ENCODE results near the gene MARK4. TPM values are rescaled to one million over a fixed set of nuclear protein-coding genes. Genes with fewer than 3 reads are reported as not detected.

The MARK4 gene
- total RNA-seq, 1 experiment from 2014 or later, result 58.5 TPM

GRCh38 chr19:45245826-45246225, 5.2 kb upstream of the MARK4 start:
- Mint-ChIP-seq H3K4me1 (peaks cover 12% of the 10 kb centered on the region), H3K4me3 (no peak overlapping the region), H3K27me3 (ENCODE audit: low read depth) (peaks cover 54% of the 10 kb centered on the region), H3K27ac (no peak overlapping the region), H3K36me3 (no peaks in the 10 kb centered on the region), H3K9me3 (no peaks in the 10 kb centered on the region)
- no peak for TF ChIP-seq ESRRA (CRISPR knock-in tag; IDR thresholded peaks at IDR 0.05; ENCODE audit: borderline replicate concordance)
- peak; percentile 44; the same call in 1 of the 2 replicates for TF ChIP-seq ZNF121 (CRISPR knock-in tag; IDR thresholded peaks at IDR 0.05)
- no peak for TF ChIP-seq ZNF317 (CRISPR knock-in tag; IDR thresholded peaks at IDR 0.05; ENCODE audit: borderline replicate concordance, low read depth)
- CTCF ChIA-PET, result interaction anchor here (0.9 to 2.1 kb wide), 5 partner anchors 24 to 158 kb away, joined by 3 to 16 read pairs (median 4); partner anchors contain the start of gene PPP1R13L
- ATAC-seq, result no peak
- POLR2A ChIA-PET, result interaction anchor here (0.9 kb wide), 1 partner anchor 28 kb away, joined by 3 read pairs; no protein-coding TSS in a partner anchor
- no peak for DNase-seq (ENCODE audit: low spot score)

GRCh38 chr19:45247136-45247535, 3.9 kb upstream of the MARK4 start:
- H3K27ac Mint-ChIP-seq, result no peak overlapping the region
- no peak overlapping the region for H3K4me3 Mint-ChIP-seq
- H3K9me3 Mint-ChIP-seq, result no peaks in the 10 kb centered on the region
- no peaks in the 10 kb centered on the region for H3K36me3 Mint-ChIP-seq
- TF ChIP-seq, protein P1, sequence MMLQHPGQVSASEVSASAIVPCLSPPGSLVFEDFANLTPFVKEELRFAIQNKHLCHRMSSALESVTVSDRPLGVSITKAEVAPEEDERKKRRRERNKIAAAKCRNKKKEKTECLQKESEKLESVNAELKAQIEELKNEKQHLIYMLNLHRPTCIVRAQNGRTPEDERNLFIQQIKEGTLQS (CRISPR knock-in tag; conservative IDR thresholded peaks at IDR 0.05), result no peak
- TF ChIP-seq CREM (CRISPR knock-in tag; IDR thresholded peaks at IDR 0.05), result no peak
- no peak for TF ChIP-seq ELF4 (CRISPR knock-in tag; IDR thresholded peaks at IDR 0.05; ENCODE audit: low read depth)
- no peak for TF ChIP-seq ESRRA (CRISPR knock-in tag; IDR thresholded peaks at IDR 0.05; ENCODE audit: borderline replicate concordance)
- TF ChIP-seq MAX (CRISPR knock-in tag; IDR thresholded peaks at IDR 0.05), result no peak
- no peak for TF ChIP-seq JAZF1 (CRISPR knock-in tag; IDR thresholded peaks at IDR 0.05)
- TF ChIP-seq E2F1 (CRISPR knock-in tag; IDR thresholded peaks at IDR 0.05), result no peak
- no peak for TF ChIP-seq ZNF671 (CRISPR knock-in tag; IDR thresholded peaks at IDR 0.05)
- TF ChIP-seq FOXP4 (CRISPR knock-in tag; IDR thresholded peaks at IDR 0.05), result no peak
- H3K27me3 Mint-ChIP-seq (ENCODE audit: low read depth), result peaks cover 48% of the 10 kb centered on the region
- peaks cover 13% of the 10 kb centered on the region for H3K4me1 Mint-ChIP-seq
- ChIA-PET POLR2A (interaction anchor here (0.7 kb wide), 1 partner anchor 63 kb away, joined by 3 read pairs; no protein-coding TSS in a partner anchor), CTCF (interaction anchor here (1.1 to 3.7 kb wide), 7 partner anchors 22 to 232 kb away, joined by 3 to 16 read pairs (median 4); no protein-coding TSS in a partner anchor)
- ATAC-seq (no peak), DNase-seq (ENCODE audit: low spot score) (no peak)

- Mint-ChIP-seq H3K27me3 (ENCODE audit: low read depth) (peaks cover 33% of the 10 kb centered on the region), H3K27ac (no peak overlapping the region), H3K4me3 (no peak overlapping the region), H3K4me1 (peaks cover 28% of the 10 kb centered on the region), H3K36me3 (no peaks in the 10 kb centered on the region), H3K9me3 (no peaks in the 10 kb centered on the region)
- ChIA-PET POLR2A (no interaction called here), CTCF (interaction anchor here (0.6 to 3.7 kb wide), 24 partner anchors 11 to 483 kb away, joined by 3 to 45 read pairs (median 4); partner anchors contain the start of genes BLOC1S3 and TRAPPC6A)
- no peak for DNase-seq (ENCODE audit: low spot score)
- no peak for ATAC-seq
- TF ChIP-seq FOXP4 (CRISPR knock-in tag; IDR thresholded peaks at IDR 0.05) (no peak), GTF2I (CRISPR knock-in tag; conservative IDR thresholded peaks at IDR 0.05) (no peak), RELA (CRISPR knock-in tag; IDR thresholded peaks at IDR 0.05; ENCODE audit: borderline replicate concordance) (no peak), MLX (CRISPR knock-in tag; IDR thresholded peaks at IDR 0.05) (no peak), TCF7 (CRISPR knock-in tag; IDR thresholded peaks at IDR 0.05; ENCODE audit: low read depth) (no peak), MYBL2 (CRISPR knock-in tag; IDR thresholded peaks at IDR 0.05) (no peak)
- TF ChIP-seq, protein P2, sequence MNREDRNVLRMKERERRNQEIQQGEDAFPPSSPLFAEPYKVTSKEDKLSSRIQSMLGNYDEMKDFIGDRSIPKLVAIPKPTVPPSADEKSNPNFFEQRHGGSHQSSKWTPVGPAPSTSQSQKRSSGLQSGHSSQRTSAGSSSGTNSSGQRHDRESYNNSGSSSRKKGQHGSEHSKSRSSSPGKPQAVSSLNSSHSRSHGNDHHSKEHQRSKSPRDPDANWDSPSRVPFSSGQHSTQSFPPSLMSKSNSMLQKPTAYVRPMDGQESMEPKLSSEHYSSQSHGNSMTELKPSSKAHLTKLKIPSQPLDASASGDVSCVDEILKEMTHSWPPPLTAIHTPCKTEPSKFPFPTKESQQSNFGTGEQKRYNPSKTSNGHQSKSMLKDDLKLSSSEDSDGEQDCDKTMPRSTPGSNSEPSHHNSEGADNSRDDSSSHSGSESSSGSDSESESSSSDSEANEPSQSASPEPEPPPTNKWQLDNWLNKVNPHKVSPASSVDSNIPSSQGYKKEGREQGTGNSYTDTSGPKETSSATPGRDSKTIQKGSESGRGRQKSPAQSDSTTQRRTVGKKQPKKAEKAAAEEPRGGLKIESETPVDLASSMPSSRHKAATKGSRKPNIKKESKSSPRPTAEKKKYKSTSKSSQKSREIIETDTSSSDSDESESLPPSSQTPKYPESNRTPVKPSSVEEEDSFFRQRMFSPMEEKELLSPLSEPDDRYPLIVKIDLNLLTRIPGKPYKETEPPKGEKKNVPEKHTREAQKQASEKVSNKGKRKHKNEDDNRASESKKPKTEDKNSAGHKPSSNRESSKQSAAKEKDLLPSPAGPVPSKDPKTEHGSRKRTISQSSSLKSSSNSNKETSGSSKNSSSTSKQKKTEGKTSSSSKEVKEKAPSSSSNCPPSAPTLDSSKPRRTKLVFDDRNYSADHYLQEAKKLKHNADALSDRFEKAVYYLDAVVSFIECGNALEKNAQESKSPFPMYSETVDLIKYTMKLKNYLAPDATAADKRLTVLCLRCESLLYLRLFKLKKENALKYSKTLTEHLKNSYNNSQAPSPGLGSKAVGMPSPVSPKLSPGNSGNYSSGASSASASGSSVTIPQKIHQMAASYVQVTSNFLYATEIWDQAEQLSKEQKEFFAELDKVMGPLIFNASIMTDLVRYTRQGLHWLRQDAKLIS (CRISPR knock-in tag; IDR thresholded peaks at IDR 0.05; ENCODE audit: borderline replicate concordance), result no peak
- TF ChIP-seq, protein P3, sequence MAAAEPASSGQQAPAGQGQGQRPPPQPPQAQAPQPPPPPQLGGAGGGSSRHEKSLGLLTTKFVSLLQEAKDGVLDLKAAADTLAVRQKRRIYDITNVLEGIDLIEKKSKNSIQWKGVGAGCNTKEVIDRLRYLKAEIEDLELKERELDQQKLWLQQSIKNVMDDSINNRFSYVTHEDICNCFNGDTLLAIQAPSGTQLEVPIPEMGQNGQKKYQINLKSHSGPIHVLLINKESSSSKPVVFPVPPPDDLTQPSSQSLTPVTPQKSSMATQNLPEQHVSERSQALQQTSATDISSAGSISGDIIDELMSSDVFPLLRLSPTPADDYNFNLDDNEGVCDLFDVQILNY (CRISPR knock-in tag; IDR thresholded peaks at IDR 0.05), result no peak
Measured at GRCh38 chr19:45249261-45250033, 1.6 kb upstream of the MARK4 start.
